AG10803 (cell line): ENCODE results near the gene SLC6A16.
"Not testable (repeated sequence)": the region's sequence is repeated elsewhere in the genome, so short reads cannot be mapped to it uniquely, and the experiment has no call there.

Experiments used
- DNase-seq: peaks from one replicate; pipeline ENCODE4 v3.0.0; 2010; ENCODE audit warnings: low read depth
- H3K4me3 ChIP-seq: 2 replicates; pipeline ENCODE4 v1.5.1; 2011; ENCODE audit warnings: mild to moderate bottlenecking, low read length, control low read depth
- CTCF ChIP-seq: conservative IDR thresholded peaks from 2 replicates; pipeline ENCODE4 v1.5.1; 2011; ENCODE audit warnings: mild to moderate bottlenecking, low read length, control low read depth, inconsistent platforms

Gene SLC6A16

GRCh38 chr19:49324801-49325576 is at the start of gene SLC6A16:
SLC6A16 (minus strand) TSS chr19:49325191; CDS start chr19:49311347, 13,844 bp downstream.
- TF ChIP-seq CTCF: no peak
- no peak within 1 kb of the TSS for H3K4me3 ChIP-seq
- no peak for DNase-seq

- not testable (repeated sequence) for DNase-seq, H3K4me3 ChIP-seq
Observed at GRCh38 chr19:49373174-49373573, 48.2 kb upstream of the SLC6A16 start.

GRCh38 chr19:49371184-49371583 is 46.2 kb upstream of the SLC6A16 start:
- no peak overlapping the region for H3K4me3 ChIP-seq
- no peak for DNase-seq
- TF ChIP-seq CTCF: no peak

GRCh38 chr19:49368711-49369358 is 43.8 kb upstream of the SLC6A16 start:
- H3K4me3 ChIP-seq: no peak overlapping the region
- TF ChIP-seq CTCF: no peak
- DNase-seq: no peak

- no peak overlapping the region for H3K4me3 ChIP-seq
- DNase-seq: no peak
- TF ChIP-seq CTCF: no peak
Observed at GRCh38 chr19:49366110-49366509, 41.1 kb upstream of the SLC6A16 start.

- peak overlapping the region; percentile 48 for H3K4me3 ChIP-seq
- no peak for TF ChIP-seq CTCF
- DNase-seq: no peak
Observed at GRCh38 chr19:49364083-49364737, 39.2 kb upstream of the SLC6A16 start.

GRCh38 chr19:49363268-49364082 is 38.5 kb upstream of the SLC6A16 start, which contains the start of gene DKKL1:
DKKL1 (plus strand) TSS chr19:49363877; CDS start chr19:49363999, 122 bp downstream.
- TF ChIP-seq CTCF: peak; percentile 38
- peak; percentile 98 for DNase-seq
- peak within 1 kb of the TSS; percentile 84 for H3K4me3 ChIP-seq
